ENCODE results near the gene MITF. TPM values are rescaled to one million over a fixed set of nuclear protein-coding genes. Genes with fewer than 3 reads are reported as not detected.

Gene MITF
- total and polyA plus RNA-seq, 2 of the 4 experiments (the other 2 are of a cell fraction): 6.5 to 16.7 TPM

DNA sequence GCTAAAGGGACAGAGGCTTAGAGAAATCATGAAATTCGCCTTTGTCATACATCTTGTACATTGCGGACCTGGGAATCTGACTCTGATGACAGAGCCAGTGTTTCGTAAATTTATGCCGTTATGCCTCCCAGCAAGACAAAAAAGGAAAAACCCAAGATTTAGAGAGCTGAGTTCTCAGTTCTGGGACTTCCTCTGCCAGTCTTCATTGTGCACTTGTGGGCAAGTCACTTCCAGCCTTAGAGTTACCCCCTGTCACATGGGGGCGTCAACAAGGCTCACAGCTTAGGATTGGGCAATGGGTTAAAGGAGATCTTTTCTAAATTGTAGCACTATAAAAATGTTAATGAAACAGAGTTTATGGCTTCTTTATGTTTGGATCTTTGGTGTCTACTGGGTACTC, 41.9 kb upstream of the MITF start:
- DNase-seq (no peak), ATAC-seq (ENCODE audit: low read depth) (no peak)
- intact Hi-C loops (cut with micrococcal nuclease): no loop called here
- no peak overlapping the region for H3K4me3 ChIP-seq (ENCODE audit: insufficient read depth, low read depth, low read length)
- no peak overlapping the region for H2AK9ac ChIP-seq (replicated peaks; ENCODE audit: low read depth, low read length, poor library complexity)
- no peak overlapping the region for H3K14ac ChIP-seq (replicated peaks; ENCODE audit: low read depth, low read length)
- no peaks in the 10 kb centered on the region for H3K36me3 ChIP-seq (ENCODE audit: control insufficient read depth, insufficient read depth, low read length)
- peaks cover 7% of the 10 kb centered on the region for H3K9me3 ChIP-seq (ENCODE audit: control insufficient read depth, insufficient read depth, low read length)
- no peak overlapping the region for H2BK120ac ChIP-seq (ENCODE audit: low read depth, low read length)
- H3K9me1 ChIP-seq (ENCODE audit: insufficient read depth, low read length): no peaks in the 10 kb centered on the region
- no peak overlapping the region for H3K4me2 ChIP-seq (ENCODE audit: low read depth, low read length)
- no peak overlapping the region for H4K5ac ChIP-seq (ENCODE audit: low read depth, low read length)
- no peak overlapping the region for H3K18ac ChIP-seq (ENCODE audit: low read depth, low read length)
- H4K91ac ChIP-seq (ENCODE audit: insufficient read depth, low read depth, low read length): no peak overlapping the region
- dilution Hi-C loops (cut with HindIII; ENCODE audit: low sequenced_read_pairs, unreplicated experiment): loop anchor here (25.0 kb wide), 1 partner anchor 240 kb away; no protein-coding TSS in a partner anchor
- in situ Hi-C loops (cut with MboI; ENCODE audit: low sequenced_read_pairs): no loop called here
- H3K4ac ChIP-seq (ENCODE audit: low read depth, low read length): no peak overlapping the region
- H4K8ac ChIP-seq (ENCODE audit: low read depth in 2 of 2, low read length in 2 of 2): no peak overlapping the region
- no peak overlapping the region for H3K23ac ChIP-seq (ENCODE audit: low read depth, low read length)
- H3K27ac ChIP-seq (ENCODE audit: insufficient read depth, low read length): no peak overlapping the region
- H2BK15ac ChIP-seq (ENCODE audit: low read depth, low read length): no peak overlapping the region
- 100% methylated on average over 2 of the region's 5 CpGs; no CpG with 5 or more reads in 1 of the 2 experiments for WGBS, 2 experiments (ENCODE audit: extremely low coverage in 2 of 2, insufficient read length in 1 of 2)
- CTCF ChIA-PET: no interaction called here
- H2BK20ac ChIP-seq (ENCODE audit: low read depth, low read length): no peak overlapping the region
- no peak overlapping the region for H3K9ac ChIP-seq (ENCODE audit: low read depth, low read length)
- TF ChIP-seq SMC3 (IDR thresholded peaks at IDR 0.05; ENCODE audit: low read depth, low read length): no peak
- TF ChIP-seq MXI1 (IDR thresholded peaks at IDR 0.05; ENCODE audit: borderline replicate concordance, low read depth, low read length): no peak
- no peak overlapping the region for H3K56ac ChIP-seq (ENCODE audit: extremely low read depth, insufficient read depth, low read length)
- no peaks in the 10 kb centered on the region for H3K79me1 ChIP-seq (ENCODE audit: low read depth in 1 of 2, low read length in 2 of 2)
- H2AFZ ChIP-seq (replicated peaks; ENCODE audit: low read length, poor library complexity): no peak overlapping the region
- POLR2A ChIA-PET (ENCODE audit: unreplicated experiment): no interaction called here
- no peaks in the 10 kb centered on the region for H3K27me3 ChIP-seq (ENCODE audit: control insufficient read depth, insufficient read depth, low read length)
- no peak overlapping the region for H2BK5ac ChIP-seq (ENCODE audit: low read depth, low read length, poor library complexity, severe bottlenecking)
- H3K4me1 ChIP-seq (ENCODE audit: control insufficient read depth, insufficient read depth, low read length): peaks cover 2% of the 10 kb centered on the region; the same call in 1 of the 2 replicates
- H4K20me1 ChIP-seq (ENCODE audit: insufficient read depth, low read length): no peaks in the 10 kb centered on the region
- BruUV-seq (replicated peaks): no TSS peak
- H2AK5ac ChIP-seq (ENCODE audit: low read depth, low read length): no peak overlapping the region

Measured in IMR-90 (cell line).